Parathyroid adenoma (tissue), 2 donors: ENCODE measurements around the gene R3HDM1.

Experiments used
- H2AFZ ChIP-seq: fragments of 300-600 bp; sonication (generic); one replicate; pipeline ENCODE4 v1.7.0; 2017; ENCODE audit warnings: antibody characterized with exemption, mild to moderate bottlenecking
- H3K27ac ChIP-seq: fragments of 300-600 bp; sonication (generic); one replicate; pipeline ENCODE4 v1.7.0; 2017
- H3K27me3 ChIP-seq: fragments of 300-600 bp; sonication (generic); one replicate; pipeline ENCODE4 v1.7.0; 2017; ENCODE audit warnings: low read length; ENCODE audit not compliant: control insufficient read depth, insufficient read depth
- H3K36me3 ChIP-seq: fragments of 300-600 bp; sonication (generic); one replicate; pipeline ENCODE4 v1.7.0; 2017; ENCODE audit warnings: low read length; ENCODE audit not compliant: control insufficient read depth, insufficient read depth
- H3K4me1 ChIP-seq: fragments of 300-600 bp; sonication (generic); one replicate; pipeline ENCODE4 v1.7.0; 2017; ENCODE audit warnings: control low read depth
- H3K4me2 ChIP-seq: fragments of 300-600 bp; sonication (generic); one replicate; pipeline ENCODE4 v1.7.0; 2017; ENCODE audit warnings: low read length
- H3K4me3 ChIP-seq: fragments of 300-600 bp; sonication (generic); one replicate; pipeline ENCODE4 v1.7.0; 2017; ENCODE audit warnings: low read depth, low read length
- H3K79me2 ChIP-seq: fragments of 300-600 bp; sonication (generic); one replicate; pipeline ENCODE4 v1.7.0; 2017; ENCODE audit warnings: control low read depth
- H3K9ac ChIP-seq: fragments of 300-600 bp; sonication (generic); one replicate; pipeline ENCODE4 v1.7.0; 2017; ENCODE audit warnings: mild to moderate bottlenecking
- H3K9me3 ChIP-seq: fragments of 300-600 bp; sonication (generic); one replicate; pipeline ENCODE4 v1.7.0; 2017; ENCODE audit warnings: low read length; ENCODE audit not compliant: control insufficient read depth
- TF ChIP-seq, protein P1 (sequence below): fragments of 300-600 bp; sonication (generic); IDR thresholded peaks from one replicate; pipeline ENCODE4 v1.7.0; 2017; ENCODE audit warnings: antibody characterized with exemption, mild to moderate bottlenecking
- donor health status: primary hyperparathyroidism.

The R3HDM1 gene

DNA sequence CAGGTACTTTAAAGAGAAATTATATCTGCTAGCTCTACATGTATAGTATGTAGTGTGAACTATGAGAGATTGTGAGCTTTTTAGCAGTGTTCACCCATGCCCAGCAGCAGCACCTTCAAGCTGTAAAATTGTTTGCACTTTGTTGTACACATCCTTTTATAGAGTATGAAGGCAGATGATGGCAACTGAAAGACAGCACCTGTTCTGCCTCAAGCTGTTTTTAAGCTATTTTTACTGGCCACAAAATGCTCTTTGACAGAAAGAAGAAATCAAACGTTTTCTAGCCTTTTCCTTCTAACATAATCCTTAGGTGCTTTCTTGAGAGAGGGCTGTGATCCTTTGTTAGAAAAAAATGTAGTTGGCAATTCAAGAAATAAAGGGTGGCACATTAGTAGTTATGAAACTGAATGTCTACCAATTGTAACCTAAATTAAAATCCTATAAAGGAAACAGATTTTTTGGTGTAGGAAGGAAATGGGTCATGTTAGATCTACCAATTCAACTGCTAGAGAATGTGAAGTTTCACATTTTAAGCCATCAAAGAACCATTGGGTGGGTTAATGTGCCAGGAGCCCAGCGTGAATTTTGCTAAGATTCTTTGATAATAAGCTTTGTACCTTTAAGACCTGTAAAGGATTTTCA lies 59.5 kb downstream of the R3HDM1 start:
- peaks cover 25% of the 10 kb centered on the region for H3K79me2 ChIP-seq
- no peak overlapping the region for H3K4me3 ChIP-seq
- no peak overlapping the region for H3K4me2 ChIP-seq
- H3K36me3 ChIP-seq: no peaks in the 10 kb centered on the region
- no peaks in the 10 kb centered on the region for H3K27me3 ChIP-seq
- H3K4me1 ChIP-seq: no peaks in the 10 kb centered on the region
- no peak overlapping the region for H2AFZ ChIP-seq
- no peak overlapping the region for H3K9ac ChIP-seq
- no peaks in the 10 kb centered on the region for H3K9me3 ChIP-seq
- no peak overlapping the region for H3K27ac ChIP-seq
- TF ChIP-seq, protein P1, sequence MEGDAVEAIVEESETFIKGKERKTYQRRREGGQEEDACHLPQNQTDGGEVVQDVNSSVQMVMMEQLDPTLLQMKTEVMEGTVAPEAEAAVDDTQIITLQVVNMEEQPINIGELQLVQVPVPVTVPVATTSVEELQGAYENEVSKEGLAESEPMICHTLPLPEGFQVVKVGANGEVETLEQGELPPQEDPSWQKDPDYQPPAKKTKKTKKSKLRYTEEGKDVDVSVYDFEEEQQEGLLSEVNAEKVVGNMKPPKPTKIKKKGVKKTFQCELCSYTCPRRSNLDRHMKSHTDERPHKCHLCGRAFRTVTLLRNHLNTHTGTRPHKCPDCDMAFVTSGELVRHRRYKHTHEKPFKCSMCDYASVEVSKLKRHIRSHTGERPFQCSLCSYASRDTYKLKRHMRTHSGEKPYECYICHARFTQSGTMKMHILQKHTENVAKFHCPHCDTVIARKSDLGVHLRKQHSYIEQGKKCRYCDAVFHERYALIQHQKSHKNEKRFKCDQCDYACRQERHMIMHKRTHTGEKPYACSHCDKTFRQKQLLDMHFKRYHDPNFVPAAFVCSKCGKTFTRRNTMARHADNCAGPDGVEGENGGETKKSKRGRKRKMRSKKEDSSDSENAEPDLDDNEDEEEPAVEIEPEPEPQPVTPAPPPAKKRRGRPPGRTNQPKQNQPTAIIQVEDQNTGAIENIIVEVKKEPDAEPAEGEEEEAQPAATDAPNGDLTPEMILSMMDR: no peak

- Histone ChIP-seq H3K27me3 (no peaks in the 10 kb centered on the region), H3K27ac (no peak overlapping the region), H3K4me3 (no peak overlapping the region), H2AFZ (no peak overlapping the region), H3K4me2 (no peak overlapping the region), H3K4me1 (peaks cover 12% of the 10 kb centered on the region), H3K9me3 (no peaks in the 10 kb centered on the region), H3K9ac (no peak overlapping the region), H3K36me3 (no peaks in the 10 kb centered on the region), H3K79me2 (peaks cover under 1% of the 10 kb centered on the region)
- TF ChIP-seq, protein P1: peak; percentile 31
Measured at GRCh38 chr2:135600915-135601314, 69.6 kb downstream of the R3HDM1 start.

- peaks cover 3% of the 10 kb centered on the region for H3K79me2 ChIP-seq
- H3K4me3 ChIP-seq: no peak overlapping the region
- H3K4me1 ChIP-seq: peaks cover 8% of the 10 kb centered on the region
- no peak overlapping the region for H3K4me2 ChIP-seq
- H3K9me3 ChIP-seq: no peaks in the 10 kb centered on the region
- no peak overlapping the region for H2AFZ ChIP-seq
- no peak overlapping the region for H3K27ac ChIP-seq
- H3K27me3 ChIP-seq: no peaks in the 10 kb centered on the region
- H3K36me3 ChIP-seq: no peaks in the 10 kb centered on the region
- TF ChIP-seq, protein P1: no peak
- no peak overlapping the region for H3K9ac ChIP-seq
Measured at GRCh38 chr2:135603543-135603942, 72.3 kb downstream of the R3HDM1 start.

DNA sequence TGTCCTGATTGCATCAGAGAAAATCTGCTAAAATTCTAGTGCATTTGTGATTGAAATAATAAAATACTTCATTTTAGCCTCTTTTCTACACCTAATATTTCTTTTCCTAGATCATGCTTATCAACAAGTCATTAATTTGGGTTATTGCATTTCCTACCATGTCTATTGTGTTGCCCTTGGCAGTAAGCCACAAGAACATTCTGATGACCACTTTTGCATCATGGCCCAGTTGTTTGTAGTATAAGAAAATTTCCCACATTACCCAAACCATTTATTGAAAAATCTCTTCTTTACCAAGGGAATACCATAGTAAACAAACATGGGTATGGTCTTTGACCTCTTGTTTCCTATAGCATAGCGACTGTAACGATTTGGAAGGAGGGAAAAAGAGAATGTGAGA lies 76.3 kb downstream of the R3HDM1 start:
- H3K9me3 ChIP-seq: no peaks in the 10 kb centered on the region
- H3K4me3 ChIP-seq: no peak overlapping the region
- no peak overlapping the region for H3K9ac ChIP-seq
- H3K36me3 ChIP-seq: no peaks in the 10 kb centered on the region
- TF ChIP-seq, protein P1: no peak
- no peak overlapping the region for H3K27ac ChIP-seq
- H2AFZ ChIP-seq: no peak overlapping the region
- no peak overlapping the region for H3K4me2 ChIP-seq
- no peaks in the 10 kb centered on the region for H3K27me3 ChIP-seq
- H3K4me1 ChIP-seq: peaks cover 3% of the 10 kb centered on the region
- peaks cover 3% of the 10 kb centered on the region for H3K79me2 ChIP-seq

DNA sequence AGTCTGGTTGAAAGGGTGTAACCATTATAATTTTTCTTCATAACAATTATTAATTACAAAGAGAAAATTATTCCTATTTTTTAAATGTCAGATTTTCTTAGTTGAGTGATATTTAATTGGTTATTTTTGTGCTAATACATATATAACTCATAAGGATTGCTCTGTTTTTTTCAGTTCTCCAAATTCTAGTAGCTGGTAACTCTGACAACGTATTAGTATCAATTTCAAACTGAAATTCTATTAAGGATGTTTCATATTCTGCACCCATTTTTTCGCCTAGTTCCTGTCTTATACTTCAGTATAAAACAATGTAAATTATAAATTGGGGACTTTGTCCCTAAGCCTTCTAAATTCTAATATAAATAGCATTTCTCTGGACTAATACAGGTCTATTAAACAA lies 81.0 kb downstream of the R3HDM1 start:
- Histone ChIP-seq H3K79me2 (peaks cover 3% of the 10 kb centered on the region), H3K27me3 (no peaks in the 10 kb centered on the region), H3K27ac (no peak overlapping the region), H3K4me1 (peaks cover 13% of the 10 kb centered on the region), H3K4me3 (no peak overlapping the region), H3K9me3 (no peaks in the 10 kb centered on the region), H2AFZ (no peak overlapping the region), H3K4me2 (no peak overlapping the region), H3K36me3 (no peaks in the 10 kb centered on the region), H3K9ac (no peak overlapping the region)
- TF ChIP-seq, protein P1: no peak
